Stimulated activated CD8-positive, alpha-beta memory T cell treated with anti-CD3 and anti-CD28 coated beads, Interleukin-15, amount 100 ng/mL, for 48 hours (primary cell): ENCODE results near the gene NIT1.
A peak's percentile ranks its signal among the peaks of the same experiment; 100 is the strongest.
"Not testable (repeated sequence)": the region's sequence is repeated elsewhere in the genome, so short reads cannot be mapped to it uniquely, and the experiment has no call there.

Source experiments
- DNase-seq, 2 donors: peaks; one replicate each; pipeline ENCODE4 v3.0.0-alpha.2; 2020; ENCODE audit warnings: low read depth in 2 of 2

The NIT1 gene

DNA sequence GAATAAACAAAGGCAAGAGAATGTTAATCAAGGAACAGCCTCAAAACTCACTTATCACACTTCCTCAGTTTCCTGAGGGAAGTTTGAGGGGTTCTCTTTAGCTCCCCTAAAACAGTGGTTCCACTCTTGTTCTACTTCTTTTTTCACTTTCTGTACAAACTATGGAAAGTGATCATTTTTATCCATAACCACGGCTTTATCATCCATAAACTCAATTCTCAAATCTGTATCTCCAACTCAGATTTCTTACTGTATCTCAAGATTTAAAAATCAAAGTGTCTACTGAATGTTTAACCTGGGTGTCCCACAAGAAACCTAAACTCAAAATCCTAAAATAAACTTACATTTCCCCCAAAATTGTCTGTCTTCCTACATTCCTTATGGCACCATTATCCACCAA, 4.0 kb upstream of the NIT1 start:
- DNase-seq, result no peak

GRCh38 chr1:161114556-161114955, 3.3 kb upstream of the NIT1 start:
- no peak for DNase-seq

- peak in 1 of 2 donors; percentile 49 for DNase-seq
Observed at GRCh38 chr1:161115132-161115711, 2.7 kb upstream of the NIT1 start.

DNA sequence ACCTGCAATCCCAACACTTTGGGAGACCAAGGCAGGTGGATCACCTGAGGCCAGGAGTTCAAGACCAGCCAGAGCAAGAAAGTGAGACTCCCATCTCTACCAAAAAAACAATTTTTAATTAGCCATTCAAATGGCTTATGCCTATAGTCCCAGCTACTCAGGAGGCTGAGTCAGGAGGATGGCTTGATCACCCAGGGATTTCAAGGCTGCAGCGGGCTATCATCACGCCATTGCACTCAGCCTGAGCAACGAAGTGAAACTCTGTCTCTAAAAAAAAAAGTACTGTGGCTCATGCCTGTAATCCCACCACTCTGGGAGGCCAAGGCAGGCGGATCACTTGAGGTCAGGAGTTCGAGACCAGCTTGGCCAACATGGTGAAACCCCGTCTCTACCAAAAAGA, 1.9 kb upstream of the NIT1 start:
- not testable (repeated sequence) for DNase-seq

DNA sequence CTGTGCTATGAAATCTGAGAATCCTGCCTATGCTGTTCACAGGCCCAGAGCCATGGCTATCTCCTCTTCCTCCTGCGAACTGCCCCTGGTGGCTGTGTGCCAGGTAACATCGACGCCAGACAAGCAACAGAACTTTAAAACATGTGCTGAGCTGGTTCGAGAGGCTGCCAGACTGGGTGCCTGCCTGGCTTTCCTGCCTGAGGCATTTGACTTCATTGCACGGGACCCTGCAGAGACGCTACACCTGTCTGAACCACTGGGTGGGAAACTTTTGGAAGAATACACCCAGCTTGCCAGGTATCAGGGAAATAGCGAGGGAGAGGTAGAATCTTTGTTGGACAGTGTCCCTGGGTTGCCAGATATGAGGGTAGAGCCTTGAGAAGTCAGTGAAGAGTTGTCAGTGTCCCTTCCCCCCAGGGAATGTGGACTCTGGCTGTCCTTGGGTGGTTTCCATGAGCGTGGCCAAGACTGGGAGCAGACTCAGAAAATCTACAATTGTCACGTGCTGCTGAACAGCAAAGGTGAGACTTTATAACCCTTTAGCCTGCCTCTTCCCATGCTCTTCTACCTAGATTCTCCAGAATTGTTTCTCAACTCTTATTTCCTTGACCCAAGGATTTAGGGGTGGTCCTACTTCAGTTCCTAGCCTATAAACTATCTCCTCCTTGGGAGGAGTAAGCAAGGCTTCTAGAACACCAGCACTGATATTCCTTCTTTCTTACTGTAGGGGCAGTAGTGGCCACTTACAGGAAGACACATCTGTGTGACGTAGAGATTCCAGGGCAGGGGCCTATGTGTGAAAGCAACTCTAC, 1.4 kb downstream of the NIT1 start:
- DNase-seq, result peak in 1 of 2 donors; percentile 59

- DNase-seq, result no peak
Observed at GRCh38 chr1:161121042-161121650, 3.2 kb downstream of the NIT1 start.

DNA sequence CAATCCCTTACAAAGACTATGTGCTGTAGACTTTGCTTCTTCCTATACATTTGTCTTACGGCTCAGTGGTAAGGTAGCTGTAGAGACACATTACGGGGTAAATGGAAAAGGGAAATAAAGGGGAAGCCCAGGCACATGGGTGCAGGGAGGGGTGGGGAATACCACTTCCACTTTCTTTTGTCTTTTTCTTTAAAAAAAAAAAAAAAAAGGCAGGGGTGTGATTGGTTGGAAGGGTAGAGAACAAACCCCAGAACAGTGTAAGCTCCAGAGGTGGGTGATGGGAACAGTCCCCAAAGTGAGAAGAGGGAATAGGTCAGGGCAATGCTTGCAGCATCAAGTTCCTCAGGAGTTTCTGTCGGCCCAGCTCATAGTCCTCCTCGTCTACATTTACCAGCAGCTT, 3.9 kb downstream of the NIT1 start:
- DNase-seq, result no peak

DNA sequence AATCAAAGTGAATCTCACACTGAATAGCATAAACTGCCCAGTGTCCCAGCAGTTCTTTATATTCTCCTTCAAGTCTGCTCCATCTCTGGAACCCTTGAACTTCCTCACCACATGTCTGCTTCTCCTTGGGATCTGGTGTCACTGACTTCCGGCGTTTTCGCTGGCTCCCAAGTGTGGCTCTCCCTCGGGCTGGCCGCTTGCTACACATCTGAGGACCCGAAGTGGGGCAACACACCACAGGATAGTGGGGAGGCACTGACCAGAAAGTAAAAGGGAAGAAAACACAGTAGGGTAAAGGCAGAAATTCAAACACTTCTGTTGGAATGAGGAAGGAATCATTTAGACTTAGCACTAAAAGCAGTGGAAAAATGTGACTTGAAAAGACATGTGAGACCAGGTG, 5.1 kb downstream of the NIT1 start:
- no peak for DNase-seq

GRCh38 chr1:161127649-161128048, 9.7 kb downstream of the NIT1 start:
- DNase-seq, result no peak

DNA sequence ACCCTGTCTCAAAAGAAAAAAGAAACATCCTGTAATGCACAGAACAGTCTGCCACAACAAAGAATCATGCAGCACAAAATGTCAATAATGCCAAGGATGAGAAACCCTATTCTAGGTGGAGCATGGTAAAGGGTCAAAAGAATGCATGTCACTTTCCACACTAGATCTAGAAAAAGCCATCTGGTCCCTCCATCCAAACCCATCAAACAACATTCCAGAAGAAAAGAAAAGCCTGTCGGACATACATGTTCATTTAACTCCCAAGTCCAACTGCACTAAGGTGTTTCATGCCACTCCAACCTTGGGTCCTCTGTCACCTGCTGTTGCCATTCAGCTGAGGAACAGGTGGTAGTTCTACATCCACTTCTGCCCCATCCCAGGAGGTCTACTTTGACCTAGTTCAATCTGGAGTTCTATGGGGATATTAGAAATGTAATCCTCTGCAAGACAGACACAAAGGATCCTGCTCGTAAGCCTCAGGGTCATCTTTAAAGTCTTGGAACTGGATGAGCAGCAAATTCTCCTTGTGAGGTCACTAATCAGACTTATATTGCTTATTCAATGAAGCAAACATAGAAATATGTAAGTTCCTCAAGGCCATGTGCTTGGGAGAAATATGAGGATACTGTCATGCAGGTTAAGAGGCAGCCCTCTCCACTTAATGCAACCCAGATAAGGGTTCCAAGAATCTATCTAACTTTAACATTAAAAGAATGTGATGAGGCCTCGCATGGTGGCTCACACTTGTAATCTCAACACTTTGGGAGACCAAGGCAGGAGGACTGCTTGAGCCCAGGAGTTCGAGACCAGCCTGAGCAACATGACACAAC, 10.9 kb downstream of the NIT1 start:
- DNase-seq, result no peak

DNA sequence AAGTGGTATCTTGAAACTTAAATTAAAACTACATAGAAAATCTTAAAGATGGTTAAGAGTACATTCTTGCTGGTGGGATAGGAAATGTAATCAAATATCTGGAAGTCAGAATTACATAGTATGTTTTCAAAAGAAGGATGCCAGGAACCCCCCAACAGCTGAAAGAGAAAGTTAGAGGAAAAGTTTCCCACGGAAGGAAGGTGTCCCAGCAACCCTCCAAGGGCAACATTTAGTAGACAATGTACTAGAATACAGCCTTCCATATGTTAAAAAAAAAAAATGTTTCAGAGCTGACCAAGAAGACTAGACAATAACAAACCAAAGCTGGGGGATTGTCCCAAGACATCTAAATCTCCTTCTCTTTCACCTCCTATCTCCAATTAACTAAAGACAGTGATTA, 12.4 kb downstream of the NIT1 start:
- DNase-seq, result no peak

- DNase-seq, result no peak
Observed at GRCh38 chr1:161131523-161132409, 13.9 kb downstream of the NIT1 start.

GRCh38 chr1:161132410-161133219, 14.7 kb downstream of the NIT1 start, which contains the start of gene DEDD:
Gene DEDD, minus strand, starts transcription at chr1:161132667. Its CDS starts 8,205 bp downstream, at chr1:161124462.
- peak; percentile 82 to 86 for DNase-seq

DNA sequence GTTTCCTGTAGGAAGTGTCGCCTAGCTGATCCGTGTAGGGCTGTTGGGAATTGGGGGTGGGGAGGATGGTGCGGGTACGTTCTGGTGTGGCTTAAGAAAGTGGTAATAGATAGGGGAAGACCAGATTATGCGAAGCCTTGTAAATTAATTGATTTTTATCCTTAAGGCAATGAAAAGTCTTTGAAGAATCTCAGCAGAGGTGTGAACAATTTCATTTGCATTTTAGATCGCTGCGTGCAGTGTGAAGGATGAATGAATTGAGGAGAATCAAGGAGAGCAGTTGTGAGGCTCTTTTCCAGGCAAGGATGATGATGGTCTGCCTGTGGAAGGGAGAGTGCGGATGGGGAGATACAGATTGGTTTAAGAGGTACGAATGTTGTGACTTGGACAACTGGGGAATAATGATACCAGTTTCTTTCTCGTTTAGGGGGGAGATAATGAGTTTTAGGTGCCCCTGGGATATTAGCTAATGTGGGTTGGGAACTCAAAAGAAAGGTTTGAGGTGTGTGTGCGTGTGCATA, 15.4 kb downstream of the NIT1 start:
- no peak for DNase-seq

GRCh38 chr1:161137881-161138280, 20.0 kb downstream of the NIT1 start:
- DNase-seq, result no peak

DNA sequence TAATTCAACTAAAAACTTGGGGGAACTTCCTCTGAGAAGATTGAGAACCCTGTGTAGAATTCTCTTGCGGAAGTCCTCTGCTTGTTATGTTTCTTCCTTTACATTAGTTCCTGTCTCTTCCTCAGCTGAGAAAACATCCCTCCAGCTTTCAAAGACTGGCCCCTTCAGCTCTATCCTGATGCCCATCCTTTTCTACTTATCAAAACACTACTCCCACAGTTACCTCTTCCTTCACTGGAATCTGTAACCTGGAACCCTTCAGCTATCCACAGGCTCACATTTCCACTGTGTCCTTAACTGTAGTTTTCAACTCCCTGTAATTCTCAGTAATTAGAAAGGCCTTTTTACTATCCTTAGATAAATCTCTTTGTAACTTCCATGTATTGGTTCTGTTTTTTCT, 20.5 kb downstream of the NIT1 start:
- DNase-seq, result no peak

DNA sequence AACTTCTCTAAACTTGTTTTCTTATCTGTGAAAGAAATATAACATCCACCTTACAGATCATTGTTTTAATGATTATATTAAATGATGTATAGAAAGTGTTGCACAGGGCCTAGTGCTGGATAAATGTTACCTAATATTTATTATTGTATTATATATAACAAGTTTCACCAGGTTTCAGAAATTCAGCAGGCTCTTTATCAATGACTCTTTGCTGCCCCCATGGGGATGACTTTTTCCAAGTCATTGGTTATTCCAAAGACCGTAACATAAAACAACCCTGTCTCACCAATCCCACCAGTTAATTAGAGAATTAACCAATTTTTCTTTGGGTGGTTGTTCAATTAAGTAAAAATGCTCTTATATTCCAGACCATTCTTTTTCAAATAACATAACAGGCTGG, 21.9 kb downstream of the NIT1 start:
- DNase-seq, result no peak

- no peak for DNase-seq
Observed at GRCh38 chr1:161140755-161141400, 23.0 kb downstream of the NIT1 start.

GRCh38 chr1:161145832-161146231, 27.9 kb downstream of the NIT1 start:
- no peak for DNase-seq
